GM18517 (cell line): ENCODE results near the gene TBKBP1.
"Not testable (repeated sequence)": the region's sequence is repeated elsewhere in the genome, so short reads cannot be mapped to it uniquely, and the experiment has no call there.

Experiments used
- ATAC-seq: cut with Tn5 transposase; IDR thresholded peaks from one replicate; pipeline ENCODE4 v1.9.1; 2021; ENCODE audit warnings: mild to moderate bottlenecking, moderate library complexity; ENCODE audit not compliant: unreplicated experiment

TBKBP1 gene

GRCh38 chr17:47729476-47729875 is 35.5 kb downstream of the TBKBP1 start:
- no peak for ATAC-seq

DNA sequence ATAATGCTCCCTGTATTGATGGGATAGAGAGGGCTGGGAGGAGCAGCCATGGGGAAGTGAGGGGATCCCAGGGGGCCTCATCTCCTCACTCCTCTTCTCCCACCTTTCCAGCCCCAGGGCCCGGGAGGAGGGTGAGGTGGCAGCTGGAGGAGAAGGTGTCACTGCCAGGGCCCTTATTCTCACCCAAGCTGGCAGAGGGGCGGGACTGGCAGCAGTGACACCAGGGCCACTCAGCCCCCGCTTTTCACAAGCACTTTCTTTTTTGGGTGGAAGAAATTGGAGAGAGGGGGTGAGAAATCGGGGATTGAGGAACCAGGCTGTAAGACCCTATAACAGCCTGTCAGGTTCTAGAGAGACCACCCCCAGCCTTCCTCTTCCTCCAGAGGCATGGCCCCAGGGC is 36.7 kb downstream of the TBKBP1 start:
- ATAC-seq, result no peak

DNA sequence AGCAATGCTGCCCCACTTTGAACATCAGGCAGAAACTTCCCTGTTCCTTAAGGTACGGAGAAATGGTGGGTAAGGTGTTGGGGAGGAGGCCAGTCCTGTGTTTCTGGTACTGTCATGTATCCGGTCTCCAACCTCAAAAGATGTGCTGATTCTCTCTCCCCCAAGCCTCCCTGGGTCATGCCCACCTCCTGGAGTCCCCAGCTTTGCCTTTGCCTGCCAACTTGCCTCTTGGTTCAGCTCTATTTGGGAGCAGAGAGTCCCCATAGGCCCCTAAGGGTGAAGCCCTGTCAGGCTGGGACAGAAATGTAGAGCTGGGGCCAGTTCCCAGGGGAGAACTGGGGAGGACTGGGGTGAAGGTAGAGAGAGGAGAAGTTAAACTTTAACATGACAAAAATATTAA is 37.4 kb downstream of the TBKBP1 start:
- no peak for ATAC-seq

DNA sequence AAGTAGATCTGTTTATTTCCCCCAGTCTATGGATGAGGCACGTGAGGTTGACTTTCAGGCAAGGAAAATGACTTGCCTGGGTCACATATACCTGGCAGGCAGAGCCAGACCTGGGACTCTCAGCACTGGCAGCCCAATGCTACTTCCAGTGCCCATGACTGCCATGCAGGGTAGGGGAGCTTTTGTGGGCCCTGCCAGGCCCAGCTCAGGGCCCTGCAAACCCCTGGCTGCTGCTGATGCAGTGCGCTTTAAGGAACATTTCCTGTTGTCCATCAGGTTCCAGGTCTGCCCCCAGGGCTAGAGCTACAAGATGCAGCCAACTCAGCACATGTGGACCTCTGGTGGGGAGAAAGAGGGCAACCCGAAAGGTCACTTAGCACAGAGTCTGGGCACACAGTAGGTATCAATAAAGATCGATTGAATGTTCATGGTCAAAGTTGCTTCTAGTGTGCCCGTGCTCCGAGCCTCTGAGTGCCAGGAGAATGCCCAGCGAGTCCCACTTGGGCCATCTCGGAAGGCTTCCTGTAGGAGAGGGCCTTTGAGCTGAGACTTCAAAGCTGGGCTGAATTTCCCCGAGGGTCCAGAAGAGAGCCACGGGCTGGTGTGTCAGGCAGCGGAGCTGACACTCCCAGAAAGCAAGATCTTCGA is 38.6 kb downstream of the TBKBP1 start:
- ATAC-seq, result no peak

DNA sequence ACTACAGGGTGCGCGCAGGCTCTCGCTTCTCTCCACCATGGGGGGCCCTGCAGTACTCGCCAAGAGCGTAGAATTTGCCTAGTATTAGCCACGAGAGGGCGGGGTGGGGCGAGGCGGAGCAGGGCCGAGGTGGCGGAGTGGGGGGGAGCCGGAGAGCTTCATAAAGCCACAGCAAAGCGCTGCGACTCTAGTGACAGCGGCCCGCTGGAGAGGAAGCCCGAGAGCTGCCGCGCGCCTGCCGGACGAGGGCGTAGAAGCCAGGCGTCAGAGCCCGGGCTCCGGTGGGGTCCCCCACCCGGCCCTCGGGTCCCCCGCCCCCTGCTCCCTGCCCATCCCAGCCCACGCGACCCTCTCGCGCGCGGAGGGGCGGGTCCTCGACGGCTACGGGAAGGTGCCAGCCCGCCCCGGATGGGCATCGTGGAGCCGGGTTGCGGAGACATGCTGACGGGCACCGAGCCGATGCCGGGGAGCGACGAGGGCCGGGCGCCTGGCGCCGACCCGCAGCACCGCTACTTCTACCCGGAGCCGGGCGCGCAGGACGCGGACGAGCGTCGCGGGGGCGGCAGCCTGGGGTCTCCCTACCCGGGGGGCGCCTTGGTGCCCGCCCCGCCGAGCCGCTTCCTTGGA is 39.2 kb downstream of the TBKBP1 start, which contains the start of gene TBX21:
TSS of gene TBX21 (plus strand) at position 190 of the 627 bp plus-strand sequence. CDS start at position 409, 219 bp downstream.
- ATAC-seq, result peak; percentile 45

DNA sequence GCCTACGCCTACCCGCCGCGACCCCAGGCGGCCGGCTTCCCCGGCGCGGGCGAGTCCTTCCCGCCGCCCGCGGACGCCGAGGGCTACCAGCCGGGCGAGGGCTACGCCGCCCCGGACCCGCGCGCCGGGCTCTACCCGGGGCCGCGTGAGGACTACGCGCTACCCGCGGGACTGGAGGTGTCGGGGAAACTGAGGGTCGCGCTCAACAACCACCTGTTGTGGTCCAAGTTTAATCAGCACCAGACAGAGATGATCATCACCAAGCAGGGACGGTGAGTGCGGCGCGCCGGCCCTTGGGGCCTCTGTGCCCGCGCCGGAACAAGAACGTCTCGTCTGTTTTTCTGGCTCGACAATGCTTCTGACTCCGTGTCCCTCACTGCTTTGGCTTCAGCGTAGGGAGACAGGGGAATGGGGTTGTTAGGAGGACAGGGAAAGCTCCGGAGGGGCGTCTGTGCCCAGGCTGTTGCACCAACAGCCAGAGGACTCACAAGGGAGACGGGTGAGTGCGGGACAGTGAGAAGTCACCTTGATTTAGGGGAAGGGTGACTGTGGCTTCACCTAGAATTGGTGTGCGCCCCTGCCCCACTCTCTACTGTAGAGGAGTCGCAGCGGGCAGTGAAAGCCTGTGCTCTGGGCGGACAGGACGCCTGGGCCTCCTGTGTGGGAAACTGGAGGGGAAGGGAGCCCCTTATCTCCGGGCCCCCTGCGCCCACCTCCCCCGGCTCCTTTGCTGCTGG is 39.9 kb downstream of the TBKBP1 start:
- ATAC-seq, result no peak

DNA sequence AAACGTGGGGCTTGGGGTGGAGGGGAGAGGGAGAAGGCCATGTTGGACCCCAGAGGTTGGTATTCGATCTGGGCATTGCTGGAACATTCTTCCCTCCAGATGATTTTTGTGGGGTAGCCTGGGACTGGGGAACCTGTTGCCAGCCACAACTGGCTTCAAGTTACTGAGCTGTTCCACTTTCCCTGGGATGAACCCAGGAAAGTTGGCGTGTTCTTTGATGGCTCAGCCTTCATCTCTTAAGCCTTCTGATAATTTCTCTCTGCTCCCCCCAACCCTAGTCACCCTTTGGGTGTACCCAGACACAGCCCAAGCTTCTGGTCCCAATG is 41.1 kb downstream of the TBKBP1 start:
- ATAC-seq, result no peak

DNA sequence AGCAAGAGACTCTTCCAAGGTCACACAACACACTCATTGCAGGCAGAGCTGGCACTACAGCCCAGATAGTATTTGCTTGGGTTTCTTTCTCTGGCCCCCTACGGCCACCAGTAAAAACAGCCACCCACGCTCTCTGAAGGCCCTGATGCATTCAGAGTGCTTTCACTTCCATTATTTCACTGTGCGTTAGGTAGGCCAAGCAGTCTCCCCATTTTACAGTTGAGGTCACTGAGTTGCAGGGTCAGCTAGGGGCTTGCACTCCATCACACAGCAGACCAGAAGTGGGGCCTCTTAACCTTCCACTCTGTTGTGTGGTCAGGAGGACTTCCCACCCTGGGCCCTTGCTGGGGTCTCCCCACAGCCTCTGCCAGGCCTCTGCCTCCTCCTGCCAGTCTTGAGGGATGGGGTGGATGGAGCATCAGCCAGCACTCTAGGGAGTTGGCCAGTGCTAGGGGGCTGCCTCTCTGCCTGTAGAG is 41.6 kb downstream of the TBKBP1 start:
- ATAC-seq, result peak; percentile 50

DNA sequence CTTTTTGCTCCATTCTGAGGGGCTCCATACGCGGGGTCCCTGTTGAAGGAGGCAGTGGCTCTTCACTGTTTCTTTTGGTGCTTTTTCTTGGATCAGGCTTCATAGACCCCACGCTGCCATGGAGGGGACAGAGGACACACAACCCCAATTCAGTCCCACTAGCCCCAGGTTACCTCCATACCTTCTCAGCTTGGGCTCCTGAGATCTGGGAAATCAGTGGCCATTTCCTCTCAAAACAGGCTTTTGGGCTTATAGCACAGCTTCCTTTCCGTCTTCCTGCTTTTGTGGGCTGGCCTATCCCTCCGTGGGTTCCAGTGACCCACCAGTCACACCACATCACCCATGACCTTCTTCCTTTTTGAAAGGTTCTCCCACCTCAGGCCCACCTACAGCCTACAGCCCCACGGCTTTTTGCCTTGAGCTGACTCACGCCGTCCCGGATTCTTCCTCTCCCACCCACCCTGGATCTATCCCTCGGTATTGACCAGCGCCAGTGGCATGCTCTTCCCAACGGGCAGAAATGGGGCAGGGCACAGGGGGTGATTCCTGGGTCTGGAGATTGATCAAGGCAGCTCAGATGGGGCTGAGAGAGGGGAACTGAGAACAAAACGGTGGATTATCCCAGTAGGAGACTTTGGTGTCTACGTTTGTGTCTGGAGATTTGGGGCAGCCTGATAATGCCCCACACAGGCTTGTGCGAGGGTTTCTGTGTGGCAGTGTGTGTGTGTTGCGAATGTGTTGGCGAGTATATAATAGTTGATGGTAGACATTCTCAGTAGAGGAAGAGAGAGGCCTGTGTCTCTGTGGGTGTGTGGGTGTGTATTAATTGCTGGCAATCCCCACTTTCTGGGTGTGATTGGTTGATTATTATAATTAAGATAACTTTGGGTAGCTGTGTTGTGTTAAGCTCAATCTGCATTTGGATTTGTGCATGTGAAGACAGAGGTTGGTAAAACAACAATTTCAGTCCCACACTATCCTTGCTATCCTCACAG is 42.8 kb downstream of the TBKBP1 start:
- ATAC-seq, result no peak

- ATAC-seq, result no peak
Observed at GRCh38 chr17:47738178-47738577, 44.2 kb downstream of the TBKBP1 start.

DNA sequence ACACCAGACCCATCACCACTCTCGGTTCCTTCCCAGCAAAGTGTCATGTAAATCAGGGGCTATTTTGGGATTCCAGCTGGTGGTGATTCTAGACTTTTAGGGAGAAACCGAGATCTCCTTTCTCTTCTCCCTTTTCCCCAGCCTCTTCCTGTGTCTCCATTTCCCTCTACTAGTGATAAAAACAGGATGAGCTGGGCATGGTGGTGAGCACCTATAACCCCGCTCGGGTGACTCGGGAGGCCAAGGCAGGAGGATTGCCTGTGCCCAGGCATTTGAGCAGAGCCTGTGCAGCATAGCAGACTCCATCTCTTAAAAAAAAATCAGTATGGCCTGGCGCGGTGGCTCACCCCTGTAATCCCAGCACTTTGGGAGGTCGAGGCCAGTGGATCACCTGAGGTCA is 45.2 kb downstream of the TBKBP1 start:
- ATAC-seq, result no peak

DNA sequence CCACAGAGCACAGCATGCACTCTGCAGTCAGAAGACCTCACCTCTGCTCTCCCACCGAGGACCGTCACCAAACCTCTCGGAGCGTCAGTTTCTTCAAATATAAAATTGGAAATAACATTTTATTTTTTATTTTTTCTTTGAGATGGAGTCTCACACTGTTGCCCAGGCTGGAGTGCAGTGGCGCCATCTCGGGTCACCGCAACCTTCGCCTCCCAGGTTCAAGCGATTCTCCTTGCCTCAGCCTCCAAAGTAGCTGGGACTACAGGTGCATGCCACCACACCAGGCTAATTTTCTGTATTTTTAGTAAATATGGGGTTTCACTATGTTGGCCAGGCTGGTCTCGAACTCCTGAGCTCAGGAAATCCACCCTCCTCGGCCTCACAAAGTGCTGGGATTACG is 46.0 kb downstream of the TBKBP1 start:
- ATAC-seq, result not testable (repeated sequence)

DNA sequence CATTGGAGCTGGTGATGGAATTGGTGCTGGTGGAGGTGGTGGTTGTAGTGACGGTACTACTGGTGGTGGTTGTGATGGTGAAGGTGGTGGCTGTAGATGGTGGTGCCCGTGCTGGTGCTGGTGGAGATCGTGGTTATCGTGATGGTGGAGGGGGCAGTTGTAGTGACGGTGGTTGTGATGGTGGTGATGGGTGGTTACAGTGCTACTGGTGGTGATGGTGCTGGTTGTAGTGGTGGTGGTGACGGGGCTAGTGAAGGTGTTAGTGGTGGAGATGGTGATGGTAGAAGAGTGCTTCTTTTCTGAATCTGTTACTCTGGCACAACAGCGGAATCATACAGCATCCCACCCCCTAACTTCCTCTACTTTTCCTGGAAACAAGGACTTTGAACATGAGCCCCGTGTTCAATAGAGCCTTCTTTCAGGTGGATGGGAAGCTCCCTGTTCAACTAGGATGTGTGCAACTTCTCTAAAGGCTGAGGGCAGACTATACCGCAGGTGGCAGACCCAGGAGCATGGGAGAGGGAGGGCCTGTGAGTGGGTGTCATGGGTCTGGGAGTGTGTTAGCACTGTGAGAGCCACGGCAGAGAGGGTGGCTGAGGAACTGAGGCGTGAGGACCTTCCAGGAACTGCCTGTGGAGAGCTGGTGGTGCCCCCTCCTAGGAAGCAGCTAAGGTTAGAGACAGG is 47.3 kb downstream of the TBKBP1 start:
- no peak for ATAC-seq

DNA sequence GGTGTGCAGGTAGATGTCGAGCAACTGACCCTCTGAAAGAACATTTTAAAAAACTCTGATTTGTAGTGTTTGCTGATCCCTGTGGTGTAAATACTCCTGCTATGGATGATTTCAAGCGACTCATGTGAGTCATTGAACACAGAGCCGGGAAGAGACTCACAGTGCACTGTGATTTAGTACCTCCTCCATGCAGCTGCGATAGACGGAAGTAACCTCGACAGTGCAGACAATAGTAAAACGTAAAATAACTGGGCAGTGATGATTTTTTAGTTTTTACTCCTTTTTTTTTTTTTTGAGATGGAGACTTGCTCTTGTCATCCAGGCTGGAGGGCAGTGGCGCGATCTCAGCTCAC is 47.8 kb downstream of the TBKBP1 start:
- ATAC-seq, result no peak

DNA sequence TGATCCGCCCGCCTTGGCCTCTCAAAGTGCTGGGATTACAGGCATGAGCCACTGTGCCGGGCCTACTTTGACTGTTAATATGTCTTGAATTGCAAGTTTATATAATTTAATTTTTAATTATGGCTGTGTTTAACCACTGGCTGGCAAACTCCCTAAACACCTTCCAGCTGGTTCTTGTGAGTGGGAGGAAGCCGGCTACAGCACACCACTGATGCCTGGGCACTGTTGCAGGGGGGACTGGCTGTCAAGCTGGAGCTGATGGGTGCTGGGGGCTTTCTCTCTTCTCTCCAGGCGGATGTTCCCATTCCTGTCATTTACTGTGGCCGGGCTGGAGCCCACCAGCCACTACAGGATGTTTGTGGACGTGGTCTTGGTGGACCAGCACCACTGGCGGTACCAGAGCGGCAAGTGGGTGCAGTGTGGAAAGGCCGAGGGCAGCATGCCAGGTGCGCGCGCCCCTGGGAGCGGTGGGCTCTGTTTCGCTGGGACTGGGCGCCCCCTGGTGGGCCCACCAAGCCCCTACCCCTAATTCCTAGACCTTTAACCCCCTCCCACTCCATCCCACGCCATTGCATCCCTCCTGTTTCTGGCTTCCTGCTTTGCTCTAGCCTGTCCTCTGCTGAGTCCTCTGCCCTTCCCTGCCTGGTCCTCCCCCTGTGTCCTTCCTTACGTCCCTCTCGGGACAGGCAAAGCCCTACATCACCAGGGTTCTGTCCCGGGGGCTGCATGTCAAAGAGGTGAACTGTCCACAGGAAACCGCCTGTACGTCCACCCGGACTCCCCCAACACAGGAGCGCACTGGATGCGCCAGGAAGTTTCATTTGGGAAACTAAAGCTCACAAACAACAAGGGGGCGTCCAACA is 48.6 kb downstream of the TBKBP1 start:
- ATAC-seq, result no peak

DNA sequence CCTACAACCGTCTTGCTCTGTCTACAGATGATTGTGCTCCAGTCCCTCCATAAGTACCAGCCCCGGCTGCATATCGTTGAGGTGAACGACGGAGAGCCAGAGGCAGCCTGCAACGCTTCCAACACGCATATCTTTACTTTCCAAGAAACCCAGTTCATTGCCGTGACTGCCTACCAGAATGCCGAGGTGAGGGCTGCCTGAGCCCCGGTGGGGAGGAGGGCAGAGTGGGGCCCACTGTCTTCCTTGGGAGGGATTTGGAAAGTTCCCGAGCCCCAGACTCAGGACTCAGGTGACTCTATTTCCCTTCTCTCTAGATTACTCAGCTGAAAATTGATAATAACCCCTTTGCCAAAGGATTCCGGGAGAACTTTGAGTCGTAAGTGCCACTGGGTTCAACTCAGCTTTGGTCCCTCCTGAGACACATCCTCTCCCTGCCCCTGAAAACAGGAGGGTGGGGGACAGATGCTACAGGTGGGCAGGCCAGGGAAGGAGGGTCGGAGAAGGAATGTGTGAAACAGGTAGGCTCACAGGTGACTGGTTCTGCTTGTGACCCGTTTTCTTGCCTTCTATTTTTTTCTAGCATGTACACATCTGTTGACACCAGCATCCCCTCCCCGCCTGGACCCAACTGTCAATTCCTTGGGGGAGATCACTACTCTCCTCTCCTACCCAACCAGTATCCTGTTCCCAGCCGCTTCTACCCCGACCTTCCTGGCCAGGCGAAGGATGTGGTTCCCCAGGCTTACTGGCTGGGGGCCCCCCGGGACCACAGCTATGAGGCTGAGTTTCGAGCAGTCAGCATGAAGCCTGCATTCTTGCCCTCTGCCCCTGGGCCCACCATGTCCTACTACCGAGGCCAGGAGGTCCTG is 50.4 kb downstream of the TBKBP1 start:
- ATAC-seq, result no peak

DNA sequence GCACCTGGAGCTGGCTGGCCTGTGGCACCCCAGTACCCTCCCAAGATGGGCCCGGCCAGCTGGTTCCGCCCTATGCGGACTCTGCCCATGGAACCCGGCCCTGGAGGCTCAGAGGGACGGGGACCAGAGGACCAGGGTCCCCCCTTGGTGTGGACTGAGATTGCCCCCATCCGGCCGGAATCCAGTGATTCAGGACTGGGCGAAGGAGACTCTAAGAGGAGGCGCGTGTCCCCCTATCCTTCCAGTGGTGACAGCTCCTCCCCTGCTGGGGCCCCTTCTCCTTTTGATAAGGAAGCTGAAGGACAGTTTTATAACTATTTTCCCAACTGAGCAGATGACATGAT is 51.0 kb downstream of the TBKBP1 start:
- no peak for ATAC-seq

GRCh38 chr17:47751471-47751870 is 57.5 kb downstream of the TBKBP1 start:
- no peak for ATAC-seq

DNA sequence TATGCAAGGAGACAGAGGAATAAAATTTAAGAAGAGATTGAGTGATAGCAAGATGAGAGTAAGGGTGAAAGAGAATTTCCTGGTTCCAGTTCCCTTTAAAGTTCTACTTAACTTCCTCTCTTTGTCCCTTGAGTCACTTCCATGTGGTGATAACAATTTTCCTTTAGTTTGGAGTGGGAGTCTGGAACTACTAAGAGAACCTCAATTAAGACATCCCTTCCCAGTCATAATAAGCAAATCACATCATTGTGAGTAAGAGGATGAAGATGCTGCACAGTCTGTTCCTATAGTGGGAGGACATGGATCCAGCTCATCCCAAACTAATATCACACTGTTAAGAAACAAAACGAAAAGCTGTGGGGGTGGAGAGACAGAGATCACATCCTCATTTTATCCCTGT is 63.4 kb downstream of the TBKBP1 start:
- ATAC-seq, result no peak
